Activated T-cell treated with anti-CD3 and anti-CD28 coated beads, Interleukin-2, amount 50 U/mL, for 72 hours (primary cell): ENCODE measurements around the gene CEBPB. TPM values are rescaled to one million over a fixed set of nuclear protein-coding genes. Genes with fewer than 3 reads are reported as not detected.

ENCODE experiments used
- ATAC-seq, 2 donors: fragments of 150-1000 bp; cut with Tn5 transposase; replicated peaks in 1 of 2; 2 replicates each; pipeline ENCODE4 v1.10.0; 2021; ENCODE audit warnings: moderate library complexity in 2 of 2, mild to moderate bottlenecking in 1 of 2
- DNase-seq, 2 donors: peaks; one replicate each; pipeline ENCODE4 v3.0.0; 2021 to 2022; ENCODE audit warnings: mixed read lengths in 1 of 2
- H3K27ac Mint-ChIP-seq: one replicate; pipeline ENCODE4 v1.8.0; 2022; ENCODE audit warnings: mild to moderate bottlenecking, moderate library complexity, mixed read lengths
- H3K27me3 Mint-ChIP-seq: one replicate; pipeline ENCODE4 v1.8.0; 2022; ENCODE audit warnings: low read depth, mixed read lengths
- H3K36me3 Mint-ChIP-seq, 2 donors: one replicate each; pipeline ENCODE4 v1.8.0; 2022; ENCODE audit warnings: mixed read lengths in 2 of 2, mild to moderate bottlenecking in 1 of 2; ENCODE audit not compliant: insufficient read depth in 2 of 2
- H3K4me1 Mint-ChIP-seq: one replicate; pipeline ENCODE4 v1.8.0; 2022; ENCODE audit warnings: low read depth, mixed read lengths
- H3K4me3 Mint-ChIP-seq, 2 donors: one replicate each; pipeline ENCODE4 v1.8.0; 2022; ENCODE audit warnings: mild to moderate bottlenecking in 2 of 2, mixed read lengths in 2 of 2, moderate library complexity in 2 of 2
- H3K9me3 Mint-ChIP-seq, 2 donors: one replicate each; pipeline ENCODE4 v1.8.0; 2022; ENCODE audit warnings: mixed read lengths in 2 of 2
- total RNA-seq, 2 donors: library from RNA; stranded (reverse); gene quantifications; one replicate each; pipeline ENCODE4 v1.2.3, GENCODE V29; 2022

CEBPB gene
- total RNA-seq, 2 donors from 2014 or later, result 111 to 134 TPM

GRCh38 chr20:50224531-50225255, 34.1 kb downstream of the CEBPB start:
- DNase-seq, result no peak
- H3K27me3 Mint-ChIP-seq, result no peaks in the 10 kb centered on the region
- no peak overlapping the region for H3K4me3 Mint-ChIP-seq
- ATAC-seq, result no peak
- H3K36me3 Mint-ChIP-seq, result peaks cover 0 to 3% of the 10 kb centered on the region in 2 donors
- peaks cover 24% of the 10 kb centered on the region for H3K4me1 Mint-ChIP-seq
- H3K27ac Mint-ChIP-seq, result no peak overlapping the region
- peaks cover 0 to 1% of the 10 kb centered on the region in 2 donors for H3K9me3 Mint-ChIP-seq

- H3K27ac Mint-ChIP-seq, result peak overlapping the region; percentile 9
- peaks cover 0 to 1% of the 10 kb centered on the region in 2 donors for H3K9me3 Mint-ChIP-seq
- ATAC-seq, result peak; percentile 22 to 46
- H3K36me3 Mint-ChIP-seq, result peaks cover 0 to 3% of the 10 kb centered on the region in 2 donors
- DNase-seq, result peak; percentile 35 to 40
- peak overlapping the region in 1 of 2 donors; percentile 2 for H3K4me3 Mint-ChIP-seq
- H3K4me1 Mint-ChIP-seq, result peaks cover 28% of the 10 kb centered on the region
- no peaks in the 10 kb centered on the region for H3K27me3 Mint-ChIP-seq
These were observed 35.7 kb downstream of the CEBPB start for GRCh38 chr20:50226093-50226974.

- H3K4me1 Mint-ChIP-seq, result peaks cover 29% of the 10 kb centered on the region
- peak; percentile 74 to 77 for ATAC-seq
- DNase-seq, result no peak
- H3K9me3 Mint-ChIP-seq, result peaks cover 0 to 1% of the 10 kb centered on the region in 2 donors
- peaks cover 0 to 3% of the 10 kb centered on the region in 2 donors for H3K36me3 Mint-ChIP-seq
- H3K27me3 Mint-ChIP-seq, result no peaks in the 10 kb centered on the region
- no peak overlapping the region for H3K27ac Mint-ChIP-seq
- peak overlapping the region in 1 of 2 donors; percentile 2 for H3K4me3 Mint-ChIP-seq
These were observed 36.9 kb downstream of the CEBPB start for GRCh38 chr20:50227506-50227905.

- Mint-ChIP-seq H3K36me3 (peaks cover 0 to 3% of the 10 kb centered on the region in 2 donors), H3K27ac (no peak overlapping the region), H3K27me3 (no peaks in the 10 kb centered on the region), H3K9me3 (no peaks in the 10 kb centered on the region), H3K4me1 (peaks cover 29% of the 10 kb centered on the region), H3K4me3 (no peak overlapping the region)
- DNase-seq, result no peak
- ATAC-seq, result no peak
These were observed 38.6 kb downstream of the CEBPB start for GRCh38 chr20:50229156-50229607.

GRCh38 chr20:50230184-50230583, 39.6 kb downstream of the CEBPB start:
- H3K36me3 Mint-ChIP-seq, result no peaks in the 10 kb centered on the region
- DNase-seq, result no peak
- no peak overlapping the region for H3K4me3 Mint-ChIP-seq
- H3K9me3 Mint-ChIP-seq, result no peaks in the 10 kb centered on the region
- no peaks in the 10 kb centered on the region for H3K27me3 Mint-ChIP-seq
- H3K27ac Mint-ChIP-seq, result no peak overlapping the region
- no peak for ATAC-seq
- H3K4me1 Mint-ChIP-seq, result peaks cover 29% of the 10 kb centered on the region

- Mint-ChIP-seq H3K36me3 (no peaks in the 10 kb centered on the region), H3K27ac (no peak overlapping the region), H3K27me3 (no peaks in the 10 kb centered on the region), H3K4me3 (no peak overlapping the region), H3K4me1 (peaks cover 29% of the 10 kb centered on the region), H3K9me3 (no peaks in the 10 kb centered on the region)
- DNase-seq (no peak), ATAC-seq (no peak)
These were observed 40.4 kb downstream of the CEBPB start for GRCh38 chr20:50230871-50231560.

GRCh38 chr20:50231854-50232253, 41.2 kb downstream of the CEBPB start:
- ATAC-seq (no peak), DNase-seq (no peak)
- Mint-ChIP-seq H3K4me3 (no peak overlapping the region), H3K36me3 (no peaks in the 10 kb centered on the region), H3K9me3 (no peaks in the 10 kb centered on the region), H3K27me3 (no peaks in the 10 kb centered on the region), H3K4me1 (peaks cover 22% of the 10 kb centered on the region), H3K27ac (no peak overlapping the region)

GRCh38 chr20:50232651-50233324, 42.2 kb downstream of the CEBPB start:
- peaks cover 13% of the 10 kb centered on the region for H3K4me1 Mint-ChIP-seq
- DNase-seq, result no peak
- no peaks in the 10 kb centered on the region for H3K36me3 Mint-ChIP-seq
- H3K4me3 Mint-ChIP-seq, result no peak overlapping the region
- no peak overlapping the region for H3K27ac Mint-ChIP-seq
- H3K27me3 Mint-ChIP-seq, result no peaks in the 10 kb centered on the region
- no peak for ATAC-seq
- H3K9me3 Mint-ChIP-seq, result no peaks in the 10 kb centered on the region

GRCh38 chr20:50233325-50234212, 42.9 kb downstream of the CEBPB start:
- no peaks in the 10 kb centered on the region for H3K9me3 Mint-ChIP-seq
- ATAC-seq, result no peak
- H3K27ac Mint-ChIP-seq, result no peak overlapping the region
- H3K4me1 Mint-ChIP-seq, result peaks cover 6% of the 10 kb centered on the region
- no peak overlapping the region for H3K4me3 Mint-ChIP-seq
- DNase-seq, result no peak
- no peaks in the 10 kb centered on the region for H3K36me3 Mint-ChIP-seq
- no peaks in the 10 kb centered on the region for H3K27me3 Mint-ChIP-seq

GRCh38 chr20:50234288-50234687, 43.7 kb downstream of the CEBPB start:
- Mint-ChIP-seq H3K36me3 (no peaks in the 10 kb centered on the region), H3K4me1 (peaks cover 6% of the 10 kb centered on the region), H3K4me3 (no peak overlapping the region), H3K9me3 (no peaks in the 10 kb centered on the region), H3K27ac (no peak overlapping the region), H3K27me3 (no peaks in the 10 kb centered on the region)
- no peak for ATAC-seq
- no peak for DNase-seq

GRCh38 chr20:50237349-50237748, 46.7 kb downstream of the CEBPB start:
- no peak for DNase-seq
- H3K27ac Mint-ChIP-seq, result no peak overlapping the region
- H3K4me1 Mint-ChIP-seq, result no peaks in the 10 kb centered on the region
- ATAC-seq, result no peak
- no peaks in the 10 kb centered on the region for H3K9me3 Mint-ChIP-seq
- H3K27me3 Mint-ChIP-seq, result no peaks in the 10 kb centered on the region
- no peak overlapping the region for H3K4me3 Mint-ChIP-seq
- no peaks in the 10 kb centered on the region for H3K36me3 Mint-ChIP-seq
